K562 (cell line): ENCODE results near the gene RGS9. TPM values are rescaled to one million over a fixed set of nuclear protein-coding genes. Genes with fewer than 3 reads are reported as not detected.

Source experiments
- ATF6 ChIP-seq: sonication (generic); formaldehyde crosslinking; IDR thresholded peaks from 2 replicates; pipeline ENCODE4 v1.4.0; 2020; ENCODE audit warnings: mild to moderate bottlenecking, missing genetic modification reagents
- BHLHE40 ChIP-seq: IDR thresholded peaks from 2 replicates; pipeline ENCODE4 v1.6.1; 2011; ENCODE audit warnings: low read length, improper control_type of control experiment
- CBFA2T2 ChIP-seq: fragments of 450-650 bp; conservative IDR thresholded peaks from 2 replicates; pipeline ENCODE4 v1.6.1; 2017; ENCODE audit warnings: mild to moderate bottlenecking
- CREBBP ChIP-seq: IDR thresholded peaks from one replicate; pipeline ENCODE4 v1.6.1; 2012; ENCODE audit warnings: low read depth, mild to moderate bottlenecking, control low read depth, inconsistent platforms, low read length
- EGR1 ChIP-seq: fragments of 450-650 bp; conservative IDR thresholded peaks from 2 replicates; pipeline ENCODE4 v1.6.1; 2017; ENCODE audit warnings: mild to moderate bottlenecking
- ETV1 ChIP-seq: fragments of 450-650 bp; conservative IDR thresholded peaks from 2 replicates; pipeline ENCODE4 v1.6.1; 2016; ENCODE audit warnings: missing genetic modification characterization, control low read depth, low read depth, missing compliant biosample characterization
- GATAD2B ChIP-seq: fragments of 450-650 bp; IDR thresholded peaks from 2 replicates; pipeline ENCODE4 v1.6.1; 2017; ENCODE audit warnings: mild to moderate bottlenecking, borderline replicate concordance
- HDAC2 ChIP-seq: fragments of 450-650 bp; IDR thresholded peaks from 2 replicates; pipeline ENCODE4 v1.6.1; 2016; ENCODE audit warnings: mild to moderate bottlenecking
- HES1 ChIP-seq: fragments of 450-650 bp; IDR thresholded peaks from 2 replicates; pipeline ENCODE4 v1.6.1; 2016; ENCODE audit warnings: low read depth, mild to moderate bottlenecking, moderate library complexity
- HSF4 ChIP-seq: fragments of 250-450 bp; sonication (Bioruptor Pico); IDR thresholded peaks from 2 replicates; pipeline ENCODE4 v2.1.2; 2022; ENCODE audit warnings: mild to moderate bottlenecking, moderate library complexity, borderline replicate concordance
- JUND ChIP-seq, 2 experiments: IDR thresholded peaks; 2 replicates in 1 of 2; 3 replicates in 1 of 2; pipeline ENCODE4 v1.6.1; 2011; ENCODE audit warnings: borderline replicate concordance in 2 of 2, low read depth in 2 of 2, low read length in 2 of 2, improper control_type of control experiment in 1 of 2, missing biosample characterization in 1 of 2, missing genetic modification characterization in 1 of 2, missing genetic modification reagents in 1 of 2
- MAFK ChIP-seq: IDR thresholded peaks from 2 replicates; pipeline ENCODE4 v1.6.1; 2011; ENCODE audit warnings: low read length, improper control_type of control experiment
- MEIS2 ChIP-seq: fragments of 450-650 bp; IDR thresholded peaks from 2 replicates; pipeline ENCODE4 v1.6.1; 2014; ENCODE audit warnings: mild to moderate bottlenecking; ENCODE audit not compliant: partially characterized antibody
- NFE2 ChIP-seq: IDR thresholded peaks from 2 replicates; pipeline ENCODE4 v1.6.1; 2014; ENCODE audit warnings: antibody characterized with exemption, low read depth
- PCBP2 ChIP-seq: fragments of 200-400 bp; formaldehyde crosslinking; IDR thresholded peaks from 2 replicates; pipeline ENCODE4 v1.6.1; 2018; ENCODE audit warnings: low read length, low read depth, mild to moderate bottlenecking, moderate library complexity; ENCODE audit not compliant: poor library complexity, severe bottlenecking
- PRDM10 ChIP-seq: fragments of 450-650 bp; IDR thresholded peaks from 2 replicates; pipeline ENCODE4 v1.6.1; 2018; ENCODE audit not compliant: partially characterized antibody
- RBM39 ChIP-seq: fragments of 200-400 bp; formaldehyde crosslinking; optimal IDR thresholded peaks from 2 replicates; pipeline ENCODE3; 2018; ENCODE audit warnings: low read depth, low read length
- SMARCC2 ChIP-seq: fragments of 450-650 bp; IDR thresholded peaks from 2 replicates; pipeline ENCODE4 v1.6.1; 2017; ENCODE audit warnings: antibody characterized with exemption, moderate library complexity, mild to moderate bottlenecking, low read depth
- TAL1 ChIP-seq: fragments of 450-650 bp; IDR thresholded peaks from 2 replicates; pipeline ENCODE4 v1.6.1; 2016; ENCODE audit warnings: mild to moderate bottlenecking
- TCF3 ChIP-seq: sonication (generic); formaldehyde crosslinking; IDR thresholded peaks from 2 replicates; pipeline ENCODE4 v1.4.0; 2020; ENCODE audit warnings: mild to moderate bottlenecking, missing genetic modification reagents
- ZNF766 ChIP-seq: fragments of 200-800 bp; sonication (Bioruptor generic); conservative IDR thresholded peaks from 2 replicates; pipeline ENCODE4 v1.6.1; 2016; ENCODE audit warnings: missing genetic modification characterization, missing compliant biosample characterization
- ZNF77 ChIP-seq: fragments of 250-450 bp; sonication (Bioruptor Pico); IDR thresholded peaks from 2 replicates; pipeline ENCODE4 v1.5.0; 2020
- polyA plus RNA-seq, 8 experiments: library from polyadenylated mRNA; depleted of rRNA in 4 of 8; stranded (reverse) in 5 of 8; unstranded in 3 of 8; fragments of >200 nt; fragmentation: Nextera tagmentation in 2 of 8; fragmentation: Illumina TruSeq in 1 of 8; extraction: Ambion mirVana in 2 of 8; extraction: Trizol in 1 of 8; gene quantifications; 2 replicates each; pipeline versions ENCODE4 v1.2.1 to v1.2.3, GENCODE V29; 2011 to 2014; ENCODE audit warnings: inconsistent platforms in 1 of 8, missing spikeins in 1 of 8
- total RNA-seq, 7 experiments: library from RNA; depleted of rRNA in 6 of 7; stranded (reverse); fragments of >200 nt in 6 of 7; fragmentation: Illumina TruSeq in 2 of 7; extraction: Trizol in 2 of 7; gene quantifications; 2 replicates each; pipeline versions ENCODE4 v1.2.1 to v1.2.3, GENCODE V29; 2011 to 2021; ENCODE audit warnings: low replicate concordance in 1 of 7

The RGS9 gene
- total and polyA plus RNA-seq, 9 of the 15 experiments (the other 6 are each of a cell fraction or from before 2014, with no cell fraction given), result 0.18 to 1.4 (median 0.55) TPM

GRCh38 chr17:65228734-65229620, 91.8 kb downstream of the RGS9 start (continued):
- TF ChIP-seq HDAC2 (peak; percentile 48; the same call in 1 of the 2 replicates), CBFA2T2 (peak; percentile 71), TCF3 (CRISPR knock-in tag) (peak; percentile 69), CREBBP (no peak), HSF4 (CRISPR knock-in tag) (no peak), BHLHE40 (peak; percentile 75), EGR1 (0 out of 2 replicates have a peak, but pooled peaks have one; percentile 22), MEIS2 (peak; percentile 90), HES1 (peak; percentile 92), ZNF77 (CRISPR knock-in tag) (no peak), GATAD2B (0 out of 2 replicates have a peak, but pooled peaks have one; percentile 20), TAL1 (peak; percentile 70; the same call in 1 of the 2 replicates), NFE2 (peak; percentile 91), ETV1 (no peak), MAFK (peak; percentile 73), ATF6 (CRISPR knock-in tag) (no peak), JUND (IDR thresholded peaks at IDR 0.05; ENCODE audit: borderline replicate concordance, low read depth, low read length) (peak; percentile 82), JUND (tag; IDR thresholded peaks at IDR 0.05; ENCODE audit: borderline replicate concordance, low read depth, low read length) (peak; percentile 67; the same call in 1 of the 3 replicates), PRDM10 (peak; percentile 14), RBM39 (no peak), PCBP2 (no peak), SMARCC2 (peak; percentile 48; the same call in 1 of the 2 replicates), ZNF766 (0 out of 2 replicates have a peak, but pooled peaks have one; percentile 48)
